Adrenal gland (tissue), 5 donors: ENCODE measurements around the gene CDH4.

Experiments used
- CTCF ChIP-seq, 6 experiments: fragments of 450-650 bp in 4 of 6; fragments of 200-600 bp in 2 of 6; sonication (generic) in 1 of 6; IDR thresholded peaks; 1 replicate in 5 of 6; 2 replicates in 1 of 6; pipeline versions ENCODE4 v1.5.1 to v1.8.0; 2016 to 2021; ENCODE audit warnings: antibody characterized with exemption in 6 of 6, mild to moderate bottlenecking in 2 of 6, moderate library complexity in 1 of 6
- POLR2A ChIP-seq, 2 donors: fragments of 450-650 bp; IDR thresholded peaks; one replicate each; pipeline ENCODE4 v1.6.1; 2017; ENCODE audit warnings: antibody characterized with exemption in 2 of 2, mild to moderate bottlenecking in 2 of 2, moderate library complexity in 1 of 2
- donor health status: DM: no; HTN: no; CAD: no.

DNA sequence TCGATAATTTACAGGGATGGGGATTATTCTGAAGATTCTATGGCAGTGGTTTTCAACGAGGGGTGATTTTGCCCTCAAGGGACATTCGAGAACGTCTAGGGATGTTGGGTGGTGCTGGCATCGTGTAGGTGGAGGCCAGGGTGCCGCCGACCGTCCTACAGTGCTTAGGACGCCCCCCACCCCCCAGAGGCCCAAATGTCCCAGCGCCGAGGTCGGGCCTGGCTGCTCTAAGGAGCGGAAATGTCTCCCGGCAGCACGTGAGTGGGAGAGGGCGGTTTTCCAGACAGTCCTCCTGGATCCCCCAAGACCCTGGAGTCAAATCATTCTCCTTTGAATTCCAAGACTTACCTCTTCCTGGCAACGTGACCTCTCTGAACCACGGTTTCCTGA is 101.9 kb downstream of the CDH4 start:
- TF ChIP-seq CTCF (IDR thresholded peaks at IDR 0.05) (no peak), POLR2A (IDR thresholded peaks at IDR 0.05) (no peak)
